ENCODE measurements around the gene FNIP1.

DNA sequence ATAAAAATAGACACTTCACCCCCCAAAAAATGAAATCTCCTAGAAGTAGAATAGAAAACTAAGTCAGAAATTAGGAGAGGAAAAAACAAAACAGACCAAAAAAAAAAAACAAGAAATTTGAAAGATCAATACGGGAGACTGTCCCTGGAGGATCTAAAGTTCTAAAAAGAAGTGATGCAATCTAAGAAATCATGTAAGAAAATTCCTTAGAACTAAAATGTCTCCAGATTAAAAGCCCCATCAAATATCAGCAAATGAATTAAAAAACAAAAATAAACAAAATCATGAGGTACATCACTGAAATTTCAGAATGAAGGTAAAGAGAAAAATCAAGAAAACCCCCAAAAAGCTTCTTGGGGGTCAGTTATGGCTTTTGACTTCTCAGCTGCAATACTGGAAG lies 13.5 kb downstream of the FNIP1 start:
- no peak for TF ChIP-seq CTCF (IDR thresholded peaks at IDR 0.05)
- no peak for TF ChIP-seq POLR2A (IDR thresholded peaks at IDR 0.05)
